NCI-H1105 (cell line): ENCODE measurements around the gene BCAR1.
"Not testable (repeated sequence)": the region's sequence is repeated elsewhere in the genome, so short reads cannot be mapped to it uniquely, and the experiment has no call there.

Experiments
- DNase-seq: peaks from one replicate; lab custom pipeline; 2025; lab: John Stamatoyannopoulos, UW

BCAR1 gene

GRCh38 chr16:75251280-75252048 is at the start of gene BCAR1:
Gene BCAR1, minus strand, starts transcription at chr16:75251624. Its CDS starts 142 bp downstream, at chr16:75251482.
- peak; percentile 56 for DNase-seq

- DNase-seq, result no peak
Measured at GRCh38 chr16:75298267-75298666, 46.8 kb upstream of the BCAR1 start.

GRCh38 chr16:75296606-75297005 is 45.2 kb upstream of the BCAR1 start:
- DNase-seq, result no peak

- no peak for DNase-seq
Measured at GRCh38 chr16:75294773-75295459, 43.5 kb upstream of the BCAR1 start.

- DNase-seq, result no peak
Measured at GRCh38 chr16:75293772-75294171, 42.3 kb upstream of the BCAR1 start.

GRCh38 chr16:75293173-75293572 is 41.7 kb upstream of the BCAR1 start:
- no peak for DNase-seq

GRCh38 chr16:75292691-75293090 is 41.3 kb upstream of the BCAR1 start:
- DNase-seq, result no peak

GRCh38 chr16:75289189-75289588 is 37.8 kb upstream of the BCAR1 start:
- DNase-seq, result no peak

GRCh38 chr16:75288596-75289120 is 37.2 kb upstream of the BCAR1 start:
- DNase-seq, result no peak

- no peak for DNase-seq
Measured at GRCh38 chr16:75288181-75288580, 36.8 kb upstream of the BCAR1 start.

GRCh38 chr16:75287708-75288107 is 36.3 kb upstream of the BCAR1 start:
- DNase-seq, result no peak

GRCh38 chr16:75286389-75286788 is 35.0 kb upstream of the BCAR1 start:
- no peak for DNase-seq

- no peak for DNase-seq
Measured at GRCh38 chr16:75282466-75283281, 31.2 kb upstream of the BCAR1 start.

- DNase-seq, result no peak
Measured at GRCh38 chr16:75281826-75282225, 30.4 kb upstream of the BCAR1 start.

GRCh38 chr16:75281009-75281408 is 29.6 kb upstream of the BCAR1 start:
- not testable (repeated sequence) for DNase-seq

- no peak for DNase-seq
Measured at GRCh38 chr16:75280331-75280804, 28.9 kb upstream of the BCAR1 start.

GRCh38 chr16:75279305-75279704 is 27.9 kb upstream of the BCAR1 start:
- DNase-seq, result no peak

GRCh38 chr16:75273054-75273925 is 21.9 kb upstream of the BCAR1 start:
- DNase-seq, result no peak

- not testable (repeated sequence) for DNase-seq
Measured at GRCh38 chr16:75272629-75273028, 21.2 kb upstream of the BCAR1 start.

- no peak for DNase-seq
Measured at GRCh38 chr16:75272097-75272551, 20.7 kb upstream of the BCAR1 start.

- no peak for DNase-seq
Measured at GRCh38 chr16:75271441-75272096, 20.1 kb upstream of the BCAR1 start.
